Astrocyte (in vitro differentiated cells and primary cell): ENCODE measurements around the gene ORC4.

Experiments used
- CTCF ChIP-seq: IDR thresholded peaks from 2 replicates; pipeline ENCODE4 v1.5.1; 2011; ENCODE audit warnings: low read depth, mild to moderate bottlenecking, inconsistent platforms, low read length, moderate library complexity; ENCODE audit not compliant: insufficient read depth
- EZH2 ChIP-seq: IDR thresholded peaks from 2 replicates; pipeline ENCODE4 v1.6.1; 2012; ENCODE audit warnings: mild to moderate bottlenecking, low read length, inconsistent platforms; ENCODE audit not compliant: insufficient read depth

GRCh38 chr2:148039783-148040182, 19.2 kb upstream of the ORC4 start:
- TF ChIP-seq CTCF = no peak
- TF ChIP-seq EZH2 = no peak
